OCI-LY1 (cell line): Measurements from ENCODE around the gene GXYLT2.

ENCODE experiments used
- EZH2 ChIP-seq: fragments of 200-600 bp; sonication (generic), shearing (Covaris generic); IDR thresholded peaks from 2 replicates; pipeline ENCODE4 v1.8.0; 2017; ENCODE audit warnings: borderline replicate concordance, mixed run types, mild to moderate bottlenecking, antibody characterized with exemption, low read length, moderate library complexity, mixed read lengths
- TF ChIP-seq, protein P1 (sequence below): fragments of 200-600 bp; sonication (generic), shearing (Covaris generic); IDR thresholded peaks from 2 replicates; pipeline ENCODE4 v1.5.1; 2017; ENCODE audit warnings: mild to moderate bottlenecking, antibody characterized with exemption, low read length, moderate library complexity, mixed read lengths

DNA sequence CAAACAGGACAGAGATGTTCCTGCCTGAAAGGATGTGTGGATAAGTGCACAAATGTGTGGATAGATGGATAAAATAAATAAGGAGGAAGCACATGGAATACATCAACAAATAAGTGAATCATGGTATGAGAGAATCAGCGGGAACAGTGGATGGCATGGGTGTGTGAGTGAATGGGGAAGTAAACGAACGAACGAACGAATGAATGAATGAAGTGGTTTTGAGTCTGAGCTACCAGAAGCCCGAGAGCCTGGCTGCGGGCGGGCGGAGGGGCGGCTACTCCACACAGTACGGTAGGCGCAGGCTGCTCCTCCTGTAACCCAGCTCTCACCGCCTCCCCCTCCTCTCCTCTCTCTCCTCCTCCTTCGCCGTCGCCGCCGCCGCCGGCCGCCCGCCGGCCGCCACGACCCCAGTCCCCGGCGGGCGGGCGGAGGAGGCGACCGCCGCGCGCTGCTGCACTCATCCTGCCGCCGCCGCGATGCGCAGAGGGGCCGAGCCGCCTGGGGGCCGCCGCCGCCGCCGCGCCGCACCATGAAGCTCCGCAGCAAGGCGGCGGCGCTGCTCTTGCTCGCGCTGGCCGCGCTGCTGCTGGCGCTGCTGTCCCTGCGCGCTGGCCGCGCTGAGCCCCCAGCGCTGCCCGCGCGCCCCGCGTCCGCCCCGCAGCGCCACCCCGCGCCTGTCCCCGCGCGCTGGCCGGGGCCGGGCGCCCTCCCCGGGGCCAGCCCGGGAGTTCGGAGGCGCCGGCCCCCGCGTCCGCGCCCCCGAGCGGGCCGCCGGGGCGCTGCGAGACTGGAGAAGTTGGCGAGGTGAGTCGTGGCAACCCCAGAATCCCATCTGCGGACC, at the start of gene GXYLT2:
- TF ChIP-seq, protein P1, sequence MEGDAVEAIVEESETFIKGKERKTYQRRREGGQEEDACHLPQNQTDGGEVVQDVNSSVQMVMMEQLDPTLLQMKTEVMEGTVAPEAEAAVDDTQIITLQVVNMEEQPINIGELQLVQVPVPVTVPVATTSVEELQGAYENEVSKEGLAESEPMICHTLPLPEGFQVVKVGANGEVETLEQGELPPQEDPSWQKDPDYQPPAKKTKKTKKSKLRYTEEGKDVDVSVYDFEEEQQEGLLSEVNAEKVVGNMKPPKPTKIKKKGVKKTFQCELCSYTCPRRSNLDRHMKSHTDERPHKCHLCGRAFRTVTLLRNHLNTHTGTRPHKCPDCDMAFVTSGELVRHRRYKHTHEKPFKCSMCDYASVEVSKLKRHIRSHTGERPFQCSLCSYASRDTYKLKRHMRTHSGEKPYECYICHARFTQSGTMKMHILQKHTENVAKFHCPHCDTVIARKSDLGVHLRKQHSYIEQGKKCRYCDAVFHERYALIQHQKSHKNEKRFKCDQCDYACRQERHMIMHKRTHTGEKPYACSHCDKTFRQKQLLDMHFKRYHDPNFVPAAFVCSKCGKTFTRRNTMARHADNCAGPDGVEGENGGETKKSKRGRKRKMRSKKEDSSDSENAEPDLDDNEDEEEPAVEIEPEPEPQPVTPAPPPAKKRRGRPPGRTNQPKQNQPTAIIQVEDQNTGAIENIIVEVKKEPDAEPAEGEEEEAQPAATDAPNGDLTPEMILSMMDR: no peak
- no peak for TF ChIP-seq EZH2
